WERI-Rb-1 (cell line): ENCODE results near the gene IMPDH1.
A peak's percentile ranks its signal among the peaks of the same experiment; 100 is the strongest.

Source experiments
- DNase-seq: peaks from one replicate; pipeline ENCODE4 v3.0.0-alpha.2; 2020
- H3K27ac ChIP-seq: fragments of 250-450 bp; sonication (Bioruptor Pico); 2 replicates; pipeline ENCODE4 v1.5.1; 2020; ENCODE audit warnings: mild to moderate bottlenecking, moderate library complexity
- H3K27me3 ChIP-seq: fragments of 250-450 bp; sonication (Bioruptor Pico); 2 replicates; pipeline ENCODE4 v1.5.1; 2021; ENCODE audit warnings: mild to moderate bottlenecking, low read depth, moderate library complexity; ENCODE audit not compliant: insufficient read depth, severe bottlenecking
- H3K36me3 ChIP-seq: fragments of 250-450 bp; sonication (Bioruptor Pico); 2 replicates; pipeline ENCODE4 v1.5.1; 2020; ENCODE audit warnings: mild to moderate bottlenecking, moderate library complexity
- H3K4me3 ChIP-seq: 2 replicates; pipeline ENCODE4 v1.5.1; 2011; ENCODE audit warnings: low read depth, mild to moderate bottlenecking, control low read depth, low read length
- H3K9me3 ChIP-seq: fragments of 250-450 bp; sonication (Bioruptor Pico); 2 replicates; pipeline ENCODE4 v1.5.1; 2021; ENCODE audit warnings: mild to moderate bottlenecking, moderate library complexity; ENCODE audit not compliant: severe bottlenecking
- CTCF ChIP-seq: IDR thresholded peaks from 2 replicates; pipeline ENCODE4 v1.5.1; 2011; ENCODE audit warnings: low read depth, mild to moderate bottlenecking, control low read depth, inconsistent platforms, low read length

IMPDH1 gene

GRCh38 chr7:128393526-128394330, 16.1 kb downstream of the IMPDH1 start:
- H3K9me3 ChIP-seq = no peaks in the 10 kb centered on the region
- no peak for TF ChIP-seq CTCF
- no peak overlapping the region for H3K27ac ChIP-seq
- no peak overlapping the region for H3K4me3 ChIP-seq
- H3K36me3 ChIP-seq = peaks cover 47% of the 10 kb centered on the region
- DNase-seq = no peak
- no peaks in the 10 kb centered on the region for H3K27me3 ChIP-seq

- peaks cover 39% of the 10 kb centered on the region for H3K36me3 ChIP-seq
Measured at GRCh38 chr7:128392446-128393327, 17.1 kb downstream of the IMPDH1 start.

GRCh38 chr7:128391805-128392204, 18.0 kb downstream of the IMPDH1 start:
- Histone ChIP-seq H3K36me3 (peaks cover 32% of the 10 kb centered on the region), H3K27me3 (no peaks in the 10 kb centered on the region), H3K27ac (no peak overlapping the region), H3K9me3 (no peaks in the 10 kb centered on the region), H3K4me3 (no peak overlapping the region)
- TF ChIP-seq CTCF = no peak
- no peak for DNase-seq

More at GRCh38 chr7:128392446-128393327, 17.1 kb downstream of the IMPDH1 start:
- H3K9me3 ChIP-seq = no peaks in the 10 kb centered on the region
- H3K27me3 ChIP-seq = no peaks in the 10 kb centered on the region
- DNase-seq = no peak
- TF ChIP-seq CTCF = no peak
- no peak overlapping the region for H3K27ac ChIP-seq
- no peak overlapping the region for H3K4me3 ChIP-seq

- no peaks in the 10 kb centered on the region for H3K9me3 ChIP-seq
- H3K27ac ChIP-seq = no peak overlapping the region
- peaks cover 27% of the 10 kb centered on the region for H3K36me3 ChIP-seq
- H3K27me3 ChIP-seq = no peaks in the 10 kb centered on the region
- no peak overlapping the region for H3K4me3 ChIP-seq
- DNase-seq = no peak
- no peak for TF ChIP-seq CTCF
Measured at GRCh38 chr7:128390871-128391565, 18.8 kb downstream of the IMPDH1 start.

GRCh38 chr7:128389618-128390329, 20.0 kb downstream of the IMPDH1 start:
- no peak overlapping the region for H3K27ac ChIP-seq
- H3K9me3 ChIP-seq = no peaks in the 10 kb centered on the region
- peaks cover 17% of the 10 kb centered on the region for H3K36me3 ChIP-seq
- H3K4me3 ChIP-seq = no peak overlapping the region
- H3K27me3 ChIP-seq = no peaks in the 10 kb centered on the region
- DNase-seq = peak; percentile 47
- TF ChIP-seq CTCF = peak; percentile 20; the same call in 1 of the 2 replicates
